Lung microvascular endothelial cell (primary cell): Measurements from ENCODE around the gene GPR132. TPM values are rescaled to one million over a fixed set of nuclear protein-coding genes. Genes with fewer than 3 reads are reported as not detected.
"Not testable (repeated sequence)": the region's sequence is repeated elsewhere in the genome, so short reads cannot be mapped to it uniquely, and the experiment has no call there.

Source experiments
- DNase-seq, 2 donors: peaks; one replicate each; pipeline versions ENCODE4 v3.0.0 to v3.0.0-alpha.2; 2010; ENCODE audit warnings: low read depth in 2 of 2
- total RNA-seq: library from RNA; depleted of rRNA; stranded (reverse); fragments of >200 nt; gene quantifications from 2 replicates; pipeline ENCODE4 v1.2.1, GENCODE V29; 2014

GPR132 gene
- total RNA-seq, 1 donor from 2014 or later: 0.20 TPM

DNA sequence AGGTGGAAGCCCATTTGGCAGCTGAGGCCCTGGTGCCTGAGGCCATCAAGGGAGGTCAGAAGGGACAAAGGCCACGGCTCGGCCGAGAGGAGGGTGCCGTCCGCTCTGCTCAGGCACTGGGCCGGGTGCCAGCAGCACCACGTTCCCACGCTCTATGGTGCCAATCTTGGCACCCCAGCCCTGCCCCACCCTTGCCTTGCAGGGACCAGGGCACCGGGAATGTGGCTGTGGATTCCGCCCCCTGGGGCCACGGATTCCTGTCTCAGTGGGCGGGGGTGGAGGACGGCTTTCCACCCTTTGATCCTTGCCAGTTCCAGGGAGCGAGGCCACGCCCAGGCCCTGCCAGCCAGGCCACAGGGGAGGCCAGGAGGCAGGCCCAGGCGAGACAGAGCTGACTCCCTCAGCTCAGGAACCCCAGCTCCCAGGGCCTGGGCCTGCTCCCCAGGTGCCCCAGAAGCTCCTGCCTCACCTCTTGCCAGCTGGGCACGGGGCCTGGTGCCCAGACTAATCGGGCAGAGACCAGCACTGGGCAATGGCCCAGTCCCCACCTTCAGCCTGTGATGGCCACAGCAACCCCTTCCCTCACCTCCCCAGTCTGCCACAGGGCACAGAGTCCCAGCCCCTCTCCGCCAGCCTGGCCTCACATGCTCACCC, 26.4 kb upstream of the GPR132 start:
- DNase-seq: peak in 1 of 2 donors; percentile 41

GRCh38 chr14:105091054-105091516, 25.9 kb upstream of the GPR132 start:
- peak in 1 of 2 donors; percentile 28 for DNase-seq

DNA sequence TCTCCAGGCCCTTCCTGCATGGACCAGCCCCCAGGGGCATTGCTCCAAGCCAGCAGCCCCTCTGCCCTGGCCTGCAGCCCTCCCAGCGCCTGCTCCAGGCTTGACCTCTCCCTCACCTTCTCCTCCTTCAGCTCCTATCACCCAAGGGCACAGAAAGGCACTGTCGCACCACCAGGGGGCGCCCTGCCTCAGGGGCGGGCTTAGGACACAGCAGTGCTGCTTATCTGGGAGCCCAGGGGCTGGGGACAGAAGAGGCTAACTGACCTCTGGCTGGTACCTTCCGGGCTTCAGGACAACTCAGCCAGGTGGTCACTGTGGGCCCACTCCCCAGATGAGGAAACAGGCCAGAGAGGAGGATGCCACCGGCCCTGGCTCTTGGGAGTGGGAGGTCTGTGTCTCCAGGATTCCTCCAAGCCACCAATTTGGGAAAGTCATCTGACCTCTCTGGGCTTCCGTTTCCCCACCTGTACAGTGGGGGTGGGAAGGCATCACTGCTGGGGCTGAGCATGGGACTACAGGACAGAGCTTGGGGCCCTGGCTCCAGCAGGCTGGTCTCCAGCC, 25.3 kb upstream of the GPR132 start:
- peak; percentile 81 to 87 for DNase-seq

GRCh38 chr14:105089746-105090492, 24.7 kb upstream of the GPR132 start:
- DNase-seq: no peak

GRCh38 chr14:105088812-105089745, 23.8 kb upstream of the GPR132 start:
- DNase-seq: no peak

- peak in 1 of 2 donors; percentile 39 for DNase-seq
These were observed 23.0 kb upstream of the GPR132 start for GRCh38 chr14:105087963-105088811.

DNA sequence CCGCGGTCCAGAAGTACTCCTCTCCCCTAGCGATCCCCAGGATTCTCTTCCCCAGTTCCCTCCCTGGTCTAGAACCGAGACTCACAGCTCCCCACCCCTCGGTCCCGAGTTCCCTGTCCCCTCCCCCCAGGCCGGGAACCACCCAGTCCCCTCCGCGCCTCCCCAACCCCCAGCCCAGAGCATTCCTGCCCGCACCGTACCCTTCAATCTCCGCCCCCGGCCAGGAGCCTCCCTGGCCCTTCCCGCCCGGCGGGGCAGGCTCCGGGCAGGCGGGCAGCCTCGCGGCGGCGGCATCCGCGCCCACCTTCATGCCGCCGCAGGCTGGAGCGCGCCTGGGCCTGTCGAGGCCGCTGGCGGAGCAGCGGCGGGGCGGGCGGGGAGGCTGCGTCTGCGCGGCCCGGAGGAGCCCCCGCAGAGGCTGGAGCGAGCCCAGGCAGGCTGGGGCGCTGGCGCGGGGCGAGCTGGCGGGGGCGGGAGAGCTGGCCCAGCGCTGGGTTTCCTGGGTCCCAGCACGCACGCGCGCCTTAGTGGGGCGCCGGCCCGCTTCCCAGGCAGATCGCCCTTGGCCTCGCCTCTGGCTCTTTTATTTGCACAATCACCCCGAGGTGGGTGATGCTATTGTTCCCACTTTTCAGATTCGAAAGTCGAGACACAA, 22.2 kb upstream of the GPR132 start:
- DNase-seq: no peak

DNA sequence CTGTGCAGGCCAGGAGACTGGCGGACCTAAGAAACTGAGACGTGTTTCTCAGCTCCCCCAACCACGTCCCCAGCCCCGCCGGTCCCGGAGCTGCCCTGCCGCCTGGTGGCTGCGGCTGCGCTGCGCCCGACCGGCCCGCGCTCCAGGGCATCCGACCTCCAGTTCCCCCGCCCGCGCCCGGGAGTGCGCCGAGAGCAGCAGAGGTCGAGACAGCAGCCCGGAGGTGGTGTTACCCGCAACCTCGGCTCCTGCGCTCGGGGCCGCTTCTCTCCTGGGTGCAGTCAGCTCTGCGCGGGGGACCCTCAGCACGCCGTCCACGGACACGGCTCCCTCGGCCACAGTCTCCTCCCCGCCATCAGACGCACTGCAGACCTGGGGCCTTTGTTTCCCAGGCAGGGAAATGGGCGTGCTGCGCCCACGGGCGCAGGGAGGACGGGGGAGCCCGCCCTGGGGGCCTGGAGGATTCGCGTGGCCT, 21.6 kb upstream of the GPR132 start:
- peak; percentile 72 to 73 for DNase-seq

- no peak for DNase-seq
These were observed 20.5 kb upstream of the GPR132 start for GRCh38 chr14:105085766-105086165.

GRCh38 chr14:105084741-105085571, 19.7 kb upstream of the GPR132 start:
- DNase-seq: no peak

DNA sequence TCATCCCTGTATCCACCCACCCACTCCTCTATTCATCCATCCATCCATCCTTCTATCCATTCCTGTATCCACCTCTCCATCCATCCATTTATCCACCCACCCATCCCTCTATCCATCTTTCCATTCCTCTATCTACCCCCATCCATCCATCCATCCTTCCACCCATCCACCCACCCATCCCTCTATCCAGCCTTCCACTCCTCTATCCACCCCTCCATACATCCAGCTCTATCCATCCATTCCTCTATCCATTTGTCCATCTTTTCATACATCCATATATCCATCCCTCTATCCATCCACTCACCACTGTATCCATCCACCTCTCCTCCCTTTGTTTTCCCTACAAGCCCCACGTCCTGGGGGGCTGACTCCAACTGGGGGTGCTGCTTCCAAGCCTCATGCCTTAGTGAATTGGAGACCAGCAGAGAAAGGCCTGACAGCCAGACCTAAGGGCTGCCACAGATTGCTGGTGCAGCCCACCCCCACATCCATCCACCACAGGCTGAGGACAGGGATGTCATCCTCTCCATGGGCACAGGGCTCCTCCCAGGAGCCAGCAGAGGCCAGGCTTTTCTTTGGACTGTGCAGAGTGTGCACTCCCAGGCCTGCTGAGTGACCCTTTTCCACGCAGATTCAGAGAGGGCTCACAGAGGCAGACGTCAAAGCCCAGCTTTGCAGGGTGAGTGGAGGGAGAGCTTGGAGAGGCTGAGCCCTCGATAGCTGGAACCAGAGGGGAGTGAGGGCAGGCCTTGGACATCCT, 18.9 kb upstream of the GPR132 start:
- no peak for DNase-seq

GRCh38 chr14:105082703-105083102, 17.5 kb upstream of the GPR132 start:
- no peak for DNase-seq

GRCh38 chr14:105081473-105081872, 16.2 kb upstream of the GPR132 start:
- DNase-seq: not testable (repeated sequence)

GRCh38 chr14:105080161-105080560, 14.9 kb upstream of the GPR132 start:
- no peak for DNase-seq

- DNase-seq: no peak
These were observed 13.1 kb upstream of the GPR132 start for GRCh38 chr14:105078294-105078693.

DNA sequence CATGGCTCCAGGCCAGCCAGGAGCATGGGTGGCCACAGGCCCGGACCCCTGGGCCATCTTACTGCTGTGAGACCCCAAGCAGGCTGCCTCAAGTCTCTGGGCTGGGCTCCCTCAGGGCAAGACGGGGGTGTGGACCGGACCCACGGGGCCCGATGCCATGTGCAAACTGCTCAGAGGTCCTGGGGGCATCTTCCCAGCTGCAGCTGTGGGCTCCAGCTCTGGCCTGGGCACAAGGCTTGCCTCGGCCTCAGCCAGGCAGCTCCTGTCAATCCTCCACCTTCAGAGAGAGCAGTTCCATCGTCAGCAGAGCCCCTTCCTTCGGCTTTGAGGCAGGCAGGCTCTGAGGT, 12.4 kb upstream of the GPR132 start:
- no peak for DNase-seq

- DNase-seq: no peak
These were observed 11.8 kb upstream of the GPR132 start for GRCh38 chr14:105076805-105077648.
